Midbrain (tissue), 1 donor: ENCODE data around the gene TMPRSS13.
"Not testable (repeated sequence)": the region's sequence is repeated elsewhere in the genome, so short reads cannot be mapped to it uniquely, and the experiment has no call there.

Experiments
- DNase-seq: peaks from one replicate; lab custom pipeline; 2025; lab: John Stamatoyannopoulos, UW

The TMPRSS13 gene

GRCh38 chr11:117931331-117931950, 2.2 kb upstream of the TMPRSS13 start:
- DNase-seq, result no peak

GRCh38 chr11:117930668-117931330, 1.6 kb upstream of the TMPRSS13 start:
- DNase-seq, result no peak

- no peak for DNase-seq
Observed at GRCh38 chr11:117929916-117930570, 841 bp upstream of the TMPRSS13 start.

GRCh38 chr11:117928446-117929141, 608 bp downstream of the TMPRSS13 start:
- no peak for DNase-seq

GRCh38 chr11:117927926-117928325, 1.3 kb downstream of the TMPRSS13 start:
- no peak for DNase-seq

- DNase-seq, result not testable (repeated sequence)
Observed at GRCh38 chr11:117926166-117926565, 3.0 kb downstream of the TMPRSS13 start.

- no peak for DNase-seq
Observed at GRCh38 chr11:117925198-117925925, 3.8 kb downstream of the TMPRSS13 start.

GRCh38 chr11:117924631-117925170, 4.5 kb downstream of the TMPRSS13 start:
- DNase-seq, result no peak

GRCh38 chr11:117923773-117924172, 5.4 kb downstream of the TMPRSS13 start:
- DNase-seq, result no peak

- DNase-seq, result no peak
Observed at GRCh38 chr11:117923275-117923674, 5.9 kb downstream of the TMPRSS13 start.

- DNase-seq, result no peak
Observed at GRCh38 chr11:117921893-117922292, 7.3 kb downstream of the TMPRSS13 start.

- DNase-seq, result no peak
Observed at GRCh38 chr11:117921456-117921855, 7.7 kb downstream of the TMPRSS13 start.

- no peak for DNase-seq
Observed at GRCh38 chr11:117919781-117920221, 9.4 kb downstream of the TMPRSS13 start.

GRCh38 chr11:117919341-117919740, 9.9 kb downstream of the TMPRSS13 start:
- no peak for DNase-seq

- DNase-seq, result no peak
Observed at GRCh38 chr11:117918366-117919255, 10.6 kb downstream of the TMPRSS13 start.

GRCh38 chr11:117917591-117918151, 11.5 kb downstream of the TMPRSS13 start:
- no peak for DNase-seq

- DNase-seq, result no peak
Observed at GRCh38 chr11:117916956-117917355, 12.2 kb downstream of the TMPRSS13 start.

GRCh38 chr11:117915672-117916235, 13.4 kb downstream of the TMPRSS13 start:
- no peak for DNase-seq

GRCh38 chr11:117914991-117915618, 14.1 kb downstream of the TMPRSS13 start:
- DNase-seq, result no peak
